Measurements from ENCODE around the gene RPTOR. TPM values are rescaled to one million over a fixed set of nuclear protein-coding genes. Genes with fewer than 3 reads are reported as not detected.

The RPTOR gene
- total and polyA plus RNA-seq, 2 donors (not counting 3 experiments of a cell fraction or from before 2014, with no cell fraction given), result 10.7 to 41.8 TPM

- intact Hi-C loops (cut with micrococcal nuclease), result no loop called here
These were observed 251.1 kb downstream of the RPTOR start for GRCh38 chr17:80795754-80796153.

More at GRCh38 chr17:80795754-80796153, 251.1 kb downstream of the RPTOR start:
- no peak for FAIRE-seq
- Histone ChIP-seq H3K79me2 (ENCODE audit: control insufficient read depth, insufficient read depth, low read length) (peaks cover 2% of the 10 kb centered on the region), H3K36me3 (ENCODE audit: control insufficient read depth in 2 of 2, extremely low read depth in 1 of 2, insufficient read depth in 2 of 2, low read length in 2 of 2) (no peaks in the 10 kb centered on the region), H3K4me2 (ENCODE audit: insufficient read depth, low read length) (no peak overlapping the region), H3K9ac (replicated peaks; ENCODE audit: extremely low read depth, insufficient read depth, low read length) (no peak overlapping the region), H4K20me1 (replicated peaks; ENCODE audit: control insufficient read depth, extremely low read depth, insufficient read depth, low read length) (no peaks in the 10 kb centered on the region), H2AFZ (ENCODE audit: low read depth, low read length) (no peak overlapping the region), H3K4me3 (replicated peaks in 1 of 3; ENCODE audit: insufficient read depth in 1 of 3, low read depth in 1 of 3, low read length in 3 of 3) (no peak overlapping the region), H3K27me3 (ENCODE audit: control insufficient read depth in 2 of 2, insufficient read depth in 2 of 2, low read length in 2 of 2) (no peaks in the 10 kb centered on the region), H3K9me3 (replicated peaks; ENCODE audit: control insufficient read depth, insufficient read depth, low read length) (no peaks in the 10 kb centered on the region), H3K27ac (ENCODE audit: insufficient read depth, low read depth, low read length) (no peak overlapping the region), H3K9me1 (replicated peaks; ENCODE audit: control insufficient read depth, extremely low read depth, insufficient read depth, low read length) (no peaks in the 10 kb centered on the region), H3K4me1 (ENCODE audit: control insufficient read depth, extremely low read depth, insufficient read depth, low read length) (peaks cover 36% of the 10 kb centered on the region)
- BruUV-seq (replicated peaks), result no TSS peak
- no peak for TF ChIP-seq JUN (IDR thresholded peaks at IDR 0.05; ENCODE audit: borderline replicate concordance, insufficient read depth, insufficient read length, low read depth)
- TF ChIP-seq GATA2 (IDR thresholded peaks at IDR 0.05; ENCODE audit: insufficient read depth, insufficient read length, low read depth, low read length), result no peak
- no peak for TF ChIP-seq MAX (IDR thresholded peaks at IDR 0.05; ENCODE audit: insufficient read depth, insufficient read length)
- TF ChIP-seq POLR2A (IDR thresholded peaks at IDR 0.05; ENCODE audit: low read depth, low read length), result no peak
- TF ChIP-seq POLR2AphosphoS5 (IDR thresholded peaks at IDR 0.05; ENCODE audit: insufficient read depth, low read depth, low read length), result no peak
- no peak for TF ChIP-seq CTCF (IDR thresholded peaks at IDR 0.05; ENCODE audit: extremely low read depth in 1 of 2, insufficient read depth in 1 of 2, low read depth in 1 of 2, low read length in 2 of 2)
- TF ChIP-seq EZH2 (IDR thresholded peaks at IDR 0.05; ENCODE audit: borderline replicate concordance, low read depth, low read length, severe bottlenecking), result no peak
- dilution Hi-C loops (cut with MboI; ENCODE audit: extremely low pct_ligation_motif_present, low sequenced_read_pairs), result no loop called here
- ChIA-PET CTCF (no interaction called here), POLR2A (no interaction called here)
- no peak for DNase-seq (ENCODE audit: low read depth, low spot score)

Measured in endothelial cell of umbilical vein (primary cell).